PC-3 (cell line): ENCODE measurements around the gene RALGPS1. TPM values are rescaled to one million over a fixed set of nuclear protein-coding genes. Genes with fewer than 3 reads are reported as not detected.

Experiments
- ATAC-seq: fragments of 200-7000 bp; cut with Tn5 transposase; 2 replicates; pipeline ENCODE4 v1.9.1; 2020; ENCODE audit warnings: mild to moderate bottlenecking, moderate library complexity
- BruUV-seq: library from RNA; stranded (reverse); fragments of 400-500 nt; replicated peaks from 2 replicates; lab custom pipeline; 2021; lab: Mats Ljungman, UMichigan
- CTCF ChIA-PET: fragments of 300-600 bp; sonication (Branson Sonifier 250); formaldehyde crosslinking; loops from one replicate; lab custom pipeline; 2022; ENCODE audit warnings: antibody characterized with exemption; lab: Charles Lee
- POLR2A ChIA-PET: fragments of 300-600 bp; sonication (Branson Sonifier 250); formaldehyde crosslinking; loops from one replicate; lab custom pipeline; 2022; ENCODE audit warnings: antibody characterized with exemption; ENCODE audit not compliant: unreplicated experiment; lab: Charles Lee
- DNase-seq: peaks from one replicate; pipeline ENCODE4 v3.0.0-alpha.2; 2015
- H2AFZ ChIP-seq: fragments of 300-600 bp; sonication (generic); 2 replicates; pipeline ENCODE4 v1.6.0; 2016; ENCODE audit warnings: antibody characterized with exemption, low read length
- H3F3A ChIP-seq: fragments of 300-600 bp; sonication (generic); one replicate; pipeline ENCODE4 v1.6.0; 2017; ENCODE audit warnings: antibody characterized with exemption, low read length, control low read depth, mild to moderate bottlenecking; ENCODE audit not compliant: unreplicated experiment
- H3K27ac ChIP-seq: fragments of 300-600 bp; sonication (generic); 2 replicates; pipeline ENCODE4 v1.5.1; 2016; ENCODE audit warnings: mild to moderate bottlenecking, low read length
- H3K27me3 ChIP-seq: fragments of 300-600 bp; sonication (generic); 2 replicates; pipeline ENCODE4 v1.6.1; 2016; ENCODE audit warnings: low read length, mixed read lengths
- H3K36me3 ChIP-seq: fragments of 300-600 bp; sonication (generic); 2 replicates; pipeline ENCODE4 v1.6.1; 2016; ENCODE audit warnings: low read depth, mixed run types, low read length, mixed read lengths
- H3K4me1 ChIP-seq: fragments of 300-600 bp; sonication (generic); 2 replicates; pipeline ENCODE4 v1.5.1; 2016; ENCODE audit warnings: low read length; ENCODE audit not compliant: insufficient read depth
- H3K4me2 ChIP-seq: fragments of 300-600 bp; sonication (generic); 2 replicates; pipeline ENCODE4 v1.6.0; 2016; ENCODE audit warnings: low read length
- H3K4me3 ChIP-seq: fragments of 300-600 bp; sonication (generic); 2 replicates; pipeline ENCODE4 v1.5.1; 2016; ENCODE audit warnings: mild to moderate bottlenecking, low read length, mixed read lengths
- H3K79me2 ChIP-seq: fragments of 300-600 bp; sonication (generic); 2 replicates; pipeline ENCODE4 v1.6.1; 2017; ENCODE audit warnings: low read length, mixed read lengths
- H3K9ac ChIP-seq: fragments of 300-600 bp; sonication (generic); 2 replicates; pipeline ENCODE4 v1.6.0; 2016; ENCODE audit warnings: mild to moderate bottlenecking, low read length
- H3K9me2 ChIP-seq: fragments of 300-600 bp; sonication (generic); replicated peaks from 2 replicates; pipeline ENCODE4 v1.6.1; 2016; ENCODE audit warnings: mixed run types, low read length, mixed read lengths
- H3K9me3 ChIP-seq: fragments of 300-600 bp; sonication (generic); 2 replicates; pipeline ENCODE4 v1.6.1; 2016; ENCODE audit warnings: low read length, mixed read lengths
- H4K20me1 ChIP-seq: fragments of 300-600 bp; sonication (generic); 2 replicates; pipeline ENCODE4 v1.6.1; 2016; ENCODE audit warnings: low read length, mixed read lengths
- EZH2 ChIP-seq: fragments of 300-600 bp; sonication (generic); IDR thresholded peaks from one replicate; pipeline ENCODE4 v1.6.1; 2017; ENCODE audit warnings: antibody characterized with exemption, mild to moderate bottlenecking, low read length; ENCODE audit not compliant: unreplicated experiment
- EZH2phosphoT487 ChIP-seq: fragments of 300-600 bp; sonication (generic); IDR thresholded peaks from 2 replicates; pipeline ENCODE4 v1.6.1; 2018; ENCODE audit warnings: mild to moderate bottlenecking, antibody characterized with exemption, low read length, borderline replicate concordance
- intact Hi-C: fragments of 100-400 bp; cut with micrococcal nuclease; formaldehyde crosslinking; loops from 2 replicates; pipeline ENCODE4 v1.9.0; 2023
- total RNA-seq: library from RNA; depleted of rRNA; stranded (reverse); fragments of >200 nt; gene quantifications from 2 replicates; pipeline ENCODE4 v1.2.3, GENCODE V29; 2014
- TF ChIP-seq, protein P1 (sequence below): fragments of 300-600 bp; sonication (generic); conservative IDR thresholded peaks from 2 replicates; pipeline ENCODE4 v1.5.1; 2017; ENCODE audit warnings: antibody characterized with exemption, low read depth, mild to moderate bottlenecking, low read length

RALGPS1 gene
- total RNA-seq, 1 experiment from 2014 or later, result 10.2 TPM

DNA sequence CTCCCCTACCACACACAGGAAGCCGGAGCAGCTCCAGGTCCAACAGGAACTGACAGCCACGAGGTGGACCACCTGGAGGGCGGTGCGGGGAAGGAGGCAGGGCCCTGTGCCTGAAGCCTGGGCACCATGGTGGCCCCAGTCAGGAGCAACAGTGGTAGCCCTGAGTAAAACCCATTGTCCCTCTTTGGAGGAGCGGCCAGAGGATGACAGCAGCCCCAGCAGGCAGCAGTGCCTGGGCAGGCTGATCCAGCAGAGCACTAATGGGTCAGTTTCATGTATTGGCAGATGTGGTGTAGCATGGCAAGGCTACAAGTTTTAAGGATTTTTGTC, 302.3 kb downstream of the RALGPS1 start:
- ChIA-PET POLR2A (no interaction called here), CTCF (no interaction called here)
- Histone ChIP-seq H3K79me2 (no peaks in the 10 kb centered on the region), H3K27me3 (no peaks in the 10 kb centered on the region), H3K4me2 (no peak overlapping the region), H3F3A (no peaks in the 10 kb centered on the region), H3K4me3 (no peak overlapping the region), H3K36me3 (no peaks in the 10 kb centered on the region), H3K27ac (no peak overlapping the region), H3K9ac (no peak overlapping the region), H4K20me1 (no peaks in the 10 kb centered on the region), H3K4me1 (peaks cover 5% of the 10 kb centered on the region; the same call in 1 of the 2 replicates), H3K9me3 (no peaks in the 10 kb centered on the region), H2AFZ (no peak overlapping the region), H3K9me2 (no peaks in the 10 kb centered on the region)
- DNase-seq (no peak), ATAC-seq (no peak)
- intact Hi-C loops, result no loop called here
- TF ChIP-seq EZH2phosphoT487 (no peak), EZH2 (no peak)
- TF ChIP-seq, protein P1, sequence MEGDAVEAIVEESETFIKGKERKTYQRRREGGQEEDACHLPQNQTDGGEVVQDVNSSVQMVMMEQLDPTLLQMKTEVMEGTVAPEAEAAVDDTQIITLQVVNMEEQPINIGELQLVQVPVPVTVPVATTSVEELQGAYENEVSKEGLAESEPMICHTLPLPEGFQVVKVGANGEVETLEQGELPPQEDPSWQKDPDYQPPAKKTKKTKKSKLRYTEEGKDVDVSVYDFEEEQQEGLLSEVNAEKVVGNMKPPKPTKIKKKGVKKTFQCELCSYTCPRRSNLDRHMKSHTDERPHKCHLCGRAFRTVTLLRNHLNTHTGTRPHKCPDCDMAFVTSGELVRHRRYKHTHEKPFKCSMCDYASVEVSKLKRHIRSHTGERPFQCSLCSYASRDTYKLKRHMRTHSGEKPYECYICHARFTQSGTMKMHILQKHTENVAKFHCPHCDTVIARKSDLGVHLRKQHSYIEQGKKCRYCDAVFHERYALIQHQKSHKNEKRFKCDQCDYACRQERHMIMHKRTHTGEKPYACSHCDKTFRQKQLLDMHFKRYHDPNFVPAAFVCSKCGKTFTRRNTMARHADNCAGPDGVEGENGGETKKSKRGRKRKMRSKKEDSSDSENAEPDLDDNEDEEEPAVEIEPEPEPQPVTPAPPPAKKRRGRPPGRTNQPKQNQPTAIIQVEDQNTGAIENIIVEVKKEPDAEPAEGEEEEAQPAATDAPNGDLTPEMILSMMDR, result no peak
- no TSS peak for BruUV-seq

DNA sequence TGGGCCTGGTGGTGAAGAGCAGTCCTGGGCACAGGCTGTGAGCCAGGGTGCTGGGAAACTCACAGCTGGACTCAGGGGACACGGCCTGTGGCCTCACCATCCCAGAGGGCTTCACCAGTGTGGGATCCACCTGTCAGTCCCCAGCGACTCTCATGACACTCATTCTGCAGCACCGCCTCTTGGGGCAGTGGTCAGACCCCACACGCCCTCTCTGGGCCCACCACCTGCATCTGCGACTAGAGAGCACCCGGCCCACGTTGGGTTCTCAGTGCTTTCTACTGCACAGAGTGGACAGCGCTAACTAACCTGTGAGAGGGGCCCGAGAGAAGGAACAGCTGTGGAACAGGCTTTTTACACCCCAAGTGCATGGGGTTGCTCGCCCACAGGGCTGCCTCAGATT, 304.2 kb downstream of the RALGPS1 start:
- no peak overlapping the region for H3K4me2 ChIP-seq
- H3K79me2 ChIP-seq, result no peaks in the 10 kb centered on the region
- DNase-seq, result no peak
- POLR2A ChIA-PET, result no interaction called here
- no peaks in the 10 kb centered on the region for H3K9me2 ChIP-seq
- H3K9me3 ChIP-seq, result no peaks in the 10 kb centered on the region
- BruUV-seq, result no TSS peak
- no peaks in the 10 kb centered on the region for H4K20me1 ChIP-seq
- H3K36me3 ChIP-seq, result no peaks in the 10 kb centered on the region
- H3K4me1 ChIP-seq, result peaks cover 5% of the 10 kb centered on the region; the same call in 1 of the 2 replicates
- TF ChIP-seq EZH2 (no peak), EZH2phosphoT487 (no peak)
- TF ChIP-seq, protein P1, result no peak
- H3K4me3 ChIP-seq, result no peak overlapping the region
- H3K9ac ChIP-seq, result no peak overlapping the region
- no peaks in the 10 kb centered on the region for H3F3A ChIP-seq
- CTCF ChIA-PET, result no interaction called here
- no peak for ATAC-seq
- no peak overlapping the region for H2AFZ ChIP-seq
- no peak overlapping the region for H3K27ac ChIP-seq
- intact Hi-C loops, result no loop called here
- H3K27me3 ChIP-seq, result no peaks in the 10 kb centered on the region

DNA sequence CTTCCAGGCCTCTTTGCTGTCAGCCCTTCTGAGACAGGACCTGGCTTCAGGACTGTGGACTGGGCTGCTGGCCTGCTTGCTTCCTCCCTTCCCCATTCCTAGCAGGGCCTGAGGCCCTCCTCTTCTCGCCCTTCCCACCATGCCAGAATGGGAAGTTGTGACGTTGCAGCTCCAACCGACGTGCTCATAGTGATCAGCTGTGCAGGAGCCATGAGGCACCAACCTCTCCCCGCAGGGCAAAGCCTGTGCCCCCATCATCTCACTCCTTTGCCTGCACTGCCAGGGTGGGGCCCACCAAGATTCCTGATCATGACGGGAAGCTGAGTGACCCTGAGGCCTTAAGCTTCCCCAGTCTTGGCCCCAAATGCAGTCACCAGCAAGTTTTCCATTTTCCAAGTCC, 304.9 kb downstream of the RALGPS1 start:
- Histone ChIP-seq H3K9me3 (no peaks in the 10 kb centered on the region), H3K27me3 (no peaks in the 10 kb centered on the region), H3K4me3 (no peak overlapping the region), H3K9me2 (no peaks in the 10 kb centered on the region), H3K79me2 (no peaks in the 10 kb centered on the region), H3K4me2 (no peak overlapping the region), H3K4me1 (peaks cover 4% of the 10 kb centered on the region; the same call in 1 of the 2 replicates), H4K20me1 (no peaks in the 10 kb centered on the region), H3K36me3 (no peaks in the 10 kb centered on the region), H3F3A (no peaks in the 10 kb centered on the region), H3K27ac (no peak overlapping the region), H2AFZ (no peak overlapping the region), H3K9ac (no peak overlapping the region)
- BruUV-seq, result no TSS peak
- no peak for ATAC-seq
- intact Hi-C loops, result no loop called here
- ChIA-PET CTCF (no interaction called here), POLR2A (no interaction called here)
- DNase-seq, result no peak
- TF ChIP-seq, protein P1, result no peak
- no peak for TF ChIP-seq EZH2phosphoT487
- TF ChIP-seq EZH2, result no peak
